Activated CD8-positive, alpha-beta memory T cell treated with anti-CD3 and anti-CD28 coated beads, Interleukin-2, amount 50 U/mL, for 48 hours (primary cell): Measurements from ENCODE around the gene KATNIP.

ENCODE experiments used
- DNase-seq: peaks from one replicate; pipeline ENCODE4 v3.0.0-alpha.2; 2020

The KATNIP gene

DNA sequence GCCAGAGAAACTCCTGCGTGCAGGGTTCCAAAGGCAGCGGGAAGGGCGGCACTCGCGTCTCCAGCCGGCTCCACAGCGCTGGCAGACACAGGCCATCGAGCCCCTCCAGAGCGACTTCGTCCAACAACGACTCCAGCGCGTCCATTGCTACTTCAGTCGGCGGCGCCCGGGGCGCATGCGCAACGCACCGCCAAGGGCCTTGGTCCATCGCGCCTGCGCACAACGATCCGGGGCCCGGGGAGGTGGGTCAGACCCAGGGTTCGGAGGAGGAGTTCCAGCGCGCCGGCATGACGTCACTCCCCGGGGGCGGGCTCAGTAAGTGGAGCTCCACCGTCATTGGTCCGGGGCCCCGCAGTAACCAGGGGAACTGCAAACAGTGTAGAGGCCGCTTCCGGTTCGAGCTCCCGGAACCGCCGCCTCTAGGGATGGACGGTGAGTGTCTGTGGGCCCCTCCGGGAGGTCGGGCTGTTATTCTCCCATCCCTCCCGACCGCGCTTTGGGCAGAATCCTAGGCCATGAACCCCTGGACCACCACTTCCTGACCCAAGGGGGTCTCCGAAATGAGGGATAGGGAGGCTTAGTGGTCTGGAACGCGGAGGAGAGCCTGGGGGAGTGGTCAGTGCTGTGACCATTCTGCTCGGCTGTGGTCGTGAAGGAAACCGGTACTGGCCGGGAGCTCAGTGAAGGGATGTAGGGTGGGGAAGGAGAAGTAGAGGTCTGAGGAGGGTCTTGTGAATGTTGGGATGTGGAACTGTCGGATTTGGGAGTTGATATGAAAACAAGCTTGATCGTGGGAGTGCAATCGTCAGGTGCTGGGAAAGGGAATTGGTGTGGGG, at the start of gene KATNIP, which contains the start of gene GTF3C1:
TSS of gene KATNIP (plus strand) at position 399 of the 836 bp plus-strand sequence. CDS start at position 426, 27 bp downstream.
TSS of gene GTF3C1 (minus strand) at position 168 of the 836 bp plus-strand sequence. CDS start at position 145, 23 bp downstream.
- peak; percentile 100 for DNase-seq

GRCh38 chr16:27500801-27501200, 49.1 kb upstream of the KATNIP start:
- no peak for DNase-seq

DNA sequence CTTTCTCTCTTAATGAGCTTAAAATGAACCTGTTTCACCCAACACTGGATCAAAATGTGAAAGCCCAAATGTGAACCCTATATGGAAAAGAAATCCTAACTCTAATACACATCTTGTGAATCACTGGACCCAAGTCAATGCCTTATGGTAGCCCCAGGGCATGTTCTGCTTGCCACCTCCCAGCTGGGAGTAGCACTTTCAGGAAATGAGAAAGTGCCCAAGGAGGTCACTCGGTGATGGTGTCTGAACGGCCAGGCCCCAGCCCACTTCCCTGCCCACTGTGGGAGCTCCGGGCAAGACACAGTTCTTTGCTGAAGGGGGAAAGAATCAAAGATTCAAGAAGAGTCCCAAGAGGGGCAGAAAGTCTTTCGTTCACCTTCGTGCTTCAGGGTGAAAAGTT, 46.3 kb upstream of the KATNIP start:
- DNase-seq: no peak

DNA sequence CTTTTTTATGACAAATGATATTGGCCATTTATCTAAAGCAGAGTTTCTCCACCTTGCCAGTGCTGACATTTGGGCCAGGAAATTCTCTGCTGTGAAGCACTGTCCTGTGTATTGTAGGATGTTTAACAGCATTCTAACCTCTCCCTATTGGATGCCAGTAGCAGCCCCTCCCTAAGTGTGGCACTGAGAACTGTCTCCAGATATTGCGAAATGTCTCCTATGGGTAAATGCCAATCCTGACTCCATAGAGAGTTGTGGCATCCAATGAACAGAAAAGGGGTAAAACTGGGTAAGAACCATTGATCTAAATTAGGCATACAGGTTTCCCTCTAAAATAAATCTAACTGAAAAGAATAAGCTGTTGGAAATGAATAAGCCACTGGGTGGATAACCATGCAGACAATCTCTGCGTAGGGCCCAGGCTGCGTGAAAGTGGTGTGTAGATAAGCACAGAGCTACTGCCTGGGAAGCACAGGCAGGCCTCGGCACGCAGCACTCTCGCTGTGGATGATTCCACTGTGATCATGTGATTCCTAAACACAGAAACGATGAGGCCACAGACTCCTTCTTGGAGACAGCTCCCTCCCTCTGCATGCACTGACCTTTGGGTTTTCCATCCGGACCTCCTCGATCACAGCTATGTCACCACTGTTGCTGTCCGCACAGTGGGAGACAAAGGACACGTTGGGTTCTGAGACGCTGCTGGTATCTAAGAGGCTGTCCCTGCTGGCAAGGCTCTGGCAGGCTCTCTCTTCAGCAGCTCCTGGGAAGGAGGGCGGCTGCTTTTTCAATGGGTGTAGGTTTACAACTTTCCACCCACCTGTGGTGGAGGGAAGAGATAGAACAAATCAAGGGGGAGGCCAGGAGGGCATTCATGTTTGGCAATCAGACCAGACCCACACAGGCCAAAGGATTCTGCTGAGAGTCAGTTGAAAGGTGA, 44.4 kb upstream of the KATNIP start:
- DNase-seq: no peak

- DNase-seq: no peak
These were observed 43.2 kb upstream of the KATNIP start for GRCh38 chr16:27506771-27507170.

GRCh38 chr16:27508476-27508875, 41.5 kb upstream of the KATNIP start:
- DNase-seq: no peak

GRCh38 chr16:27511657-27512448, 38.1 kb upstream of the KATNIP start:
- DNase-seq: no peak

- no peak for DNase-seq
These were observed 35.1 kb upstream of the KATNIP start for GRCh38 chr16:27514806-27515205.

DNA sequence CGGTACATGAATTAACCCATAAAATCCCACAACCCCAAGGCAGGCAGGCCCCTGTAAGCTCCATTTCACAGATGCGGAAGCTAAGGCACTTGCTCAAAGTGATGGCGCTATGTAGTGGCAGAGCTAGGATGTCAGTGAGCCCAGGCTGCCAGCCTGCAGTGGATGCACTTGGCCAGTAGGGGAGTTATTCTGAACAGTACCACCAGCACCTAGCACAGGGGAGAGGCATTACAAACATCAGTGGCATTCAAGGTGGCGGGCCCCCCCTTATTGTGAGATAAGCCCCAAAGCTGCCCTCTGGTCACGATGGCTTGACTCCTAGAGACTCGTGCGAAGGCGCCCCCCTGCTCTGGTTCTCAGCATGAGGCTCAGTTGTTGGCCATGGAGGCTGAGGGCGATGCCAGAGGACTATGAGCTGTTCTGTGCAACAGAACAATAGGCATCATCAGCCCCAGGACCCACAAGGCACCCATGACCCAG, 34.0 kb upstream of the KATNIP start:
- DNase-seq: peak; percentile 56

- DNase-seq: no peak
These were observed 33.6 kb upstream of the KATNIP start for GRCh38 chr16:27516365-27516764.

DNA sequence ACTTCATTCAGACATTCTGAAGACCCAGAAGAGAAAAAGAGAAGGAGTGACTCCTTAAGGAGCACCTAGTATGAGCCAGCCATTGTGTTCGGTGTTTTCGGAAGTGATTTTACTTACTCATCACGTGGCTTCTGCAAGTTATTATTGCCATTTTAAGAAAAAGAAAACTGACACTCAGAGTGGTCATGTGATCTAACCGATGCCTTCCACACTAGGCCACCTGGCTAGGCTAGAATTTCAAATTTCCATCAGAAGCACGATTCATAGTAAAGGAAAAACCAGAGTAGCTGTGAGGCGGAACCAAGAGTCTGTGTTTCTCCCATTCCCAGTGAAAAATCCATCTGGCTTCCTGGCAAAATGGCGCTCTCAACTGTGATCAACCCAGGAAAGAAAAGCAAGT, 32.3 kb upstream of the KATNIP start:
- DNase-seq: no peak

DNA sequence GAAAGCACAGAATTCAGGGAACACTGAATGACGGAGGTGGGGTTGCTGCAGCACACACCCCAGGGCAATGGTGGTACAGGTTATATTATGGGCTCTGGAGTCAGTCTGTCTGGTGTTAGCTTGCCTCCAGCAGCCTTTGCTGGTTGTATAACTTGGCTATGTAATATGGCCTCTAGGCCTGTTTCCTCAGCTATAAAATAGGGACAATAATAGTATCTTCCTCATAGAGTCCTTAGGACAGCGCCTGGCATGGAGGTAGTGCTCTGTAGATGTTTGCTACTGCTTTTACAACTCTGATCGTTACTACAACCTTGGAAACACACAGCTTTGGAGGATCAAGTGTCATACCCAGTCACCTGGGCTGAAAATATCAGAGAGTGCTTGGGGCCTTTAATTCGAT, 31.7 kb upstream of the KATNIP start:
- no peak for DNase-seq

DNA sequence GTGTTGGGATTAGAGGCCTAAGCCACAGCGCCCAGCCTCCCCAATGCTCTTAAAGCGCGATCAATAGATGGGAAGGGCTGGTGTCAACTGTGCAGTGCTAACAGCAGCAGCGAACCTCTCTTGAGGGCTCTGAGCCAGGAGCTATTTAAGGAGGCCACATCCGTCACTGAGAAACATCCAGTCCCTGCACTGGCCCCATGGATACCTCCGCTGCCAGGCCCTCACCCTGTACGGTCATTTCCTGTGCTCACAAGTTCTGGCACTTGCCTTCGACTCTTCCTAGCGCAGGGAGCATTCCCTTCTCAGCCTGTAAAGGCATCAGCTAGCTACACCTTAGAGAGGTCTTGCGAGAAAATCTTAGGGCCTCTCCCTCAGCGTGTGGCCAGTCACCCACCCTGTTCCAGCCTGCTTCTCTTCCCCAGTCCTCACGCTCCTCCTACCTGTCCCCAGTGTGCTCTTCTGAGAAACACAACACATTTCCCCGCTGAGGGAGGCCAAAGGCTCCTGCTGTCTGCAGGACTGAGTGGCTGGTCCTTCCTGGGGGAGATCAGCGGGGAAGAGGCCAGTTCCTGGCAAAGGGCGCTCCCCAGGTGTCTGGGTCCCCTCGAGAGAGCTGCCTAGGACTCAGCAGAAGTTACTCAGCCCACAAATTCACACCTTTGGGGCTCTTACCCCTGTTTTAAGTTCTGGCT, 28.8 kb upstream of the KATNIP start:
- DNase-seq: no peak

- DNase-seq: no peak
These were observed 27.7 kb upstream of the KATNIP start for GRCh38 chr16:27522173-27522707.

GRCh38 chr16:27526180-27526579, 23.8 kb upstream of the KATNIP start:
- no peak for DNase-seq

GRCh38 chr16:27528294-27528693, 21.6 kb upstream of the KATNIP start:
- no peak for DNase-seq

- no peak for DNase-seq
These were observed 20.0 kb upstream of the KATNIP start for GRCh38 chr16:27529962-27530361.

DNA sequence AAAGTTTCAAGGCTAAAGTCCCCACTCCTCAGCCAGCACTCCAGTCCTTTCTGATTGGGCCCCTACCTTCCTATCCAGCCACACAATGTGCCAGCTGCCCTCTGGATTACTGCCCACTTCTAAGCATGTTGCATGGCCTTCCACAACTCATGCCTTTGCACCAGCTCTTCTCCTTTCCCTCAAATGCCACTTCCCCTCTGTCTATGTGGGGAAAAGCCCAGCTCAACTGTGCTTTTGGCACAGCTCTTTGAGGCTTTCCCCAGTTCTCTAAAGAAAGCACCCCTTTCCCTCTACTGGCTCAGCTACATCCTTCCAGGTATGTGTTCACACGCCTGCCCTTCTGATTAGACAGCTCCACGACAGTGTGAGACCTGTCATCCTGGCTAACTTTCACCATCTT, 18.8 kb upstream of the KATNIP start:
- DNase-seq: no peak

DNA sequence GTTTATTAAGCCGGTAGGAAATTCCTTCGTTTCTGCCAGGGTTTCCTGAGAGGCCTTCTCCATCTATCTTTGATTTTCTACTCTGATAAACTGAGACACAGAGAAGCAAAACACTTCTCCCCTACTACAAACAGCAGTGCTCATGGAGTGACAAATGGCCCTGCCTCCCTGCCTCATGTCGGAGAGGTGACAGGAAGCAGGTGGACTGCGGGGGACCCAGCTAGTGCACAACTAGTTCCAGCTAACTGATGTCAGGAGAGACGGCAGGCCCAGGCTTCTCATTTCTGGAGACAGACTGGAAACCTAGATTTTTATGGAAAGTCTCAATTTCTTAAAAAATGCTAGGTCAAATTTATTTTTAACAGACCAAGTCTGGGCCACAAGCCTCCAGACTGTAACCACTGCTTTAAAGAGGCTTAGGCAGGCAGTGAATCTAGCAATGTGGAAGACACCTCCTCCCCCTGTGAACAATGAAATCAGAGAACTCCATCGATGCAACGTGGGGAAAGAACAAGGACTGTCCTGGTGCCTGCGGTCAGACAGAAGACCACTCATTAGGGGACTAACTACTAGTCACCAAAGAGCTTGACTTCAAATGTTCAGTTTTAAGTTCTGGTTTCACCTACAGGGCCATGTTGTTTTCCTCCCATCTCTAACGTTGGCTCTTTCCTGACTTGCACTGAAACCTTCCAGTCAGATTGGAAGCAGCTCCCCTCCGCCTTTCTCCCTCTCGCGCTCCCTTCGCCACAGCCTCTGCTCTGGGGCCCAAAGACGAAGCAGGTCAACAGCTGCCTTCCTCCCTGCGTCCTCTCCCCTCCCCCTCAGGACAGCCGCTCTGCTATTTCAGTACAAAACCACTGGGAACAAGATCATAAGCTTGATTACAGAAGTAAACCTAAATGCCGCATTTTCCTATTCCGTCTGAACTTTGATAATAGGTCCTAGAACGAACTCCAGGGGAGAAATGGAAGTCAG, 17.8 kb upstream of the KATNIP start:
- no peak for DNase-seq

- DNase-seq: no peak
These were observed 15.7 kb upstream of the KATNIP start for GRCh38 chr16:27534256-27534655.
